Activated naive CD4-positive, alpha-beta T cell treated with anti-CD3 and anti-CD28 coated beads, Interleukin-2, amount 10 ng/mL, durations not matched to agents 7 days and 5 days (primary cell): ENCODE data around the gene FAM186B.
A peak's percentile ranks its signal among the peaks of the same experiment; 100 is the strongest.

Experiments
- CTCF ChIA-PET: fragments of 350-600 bp; sonication (Branson Sonifier 250); formaldehyde crosslinking; loops from one replicate; lab custom pipeline; 2021; ENCODE audit warnings: antibody characterized with exemption; lab: Charles Lee
- DNase-seq: peaks from one replicate; pipeline ENCODE4 v3.0.0-alpha.2; 2020
- H3K27ac Mint-ChIP-seq: one replicate; pipeline ENCODE4 v1.8.0; 2021; ENCODE audit warnings: mild to moderate bottlenecking, moderate library complexity, mixed read lengths
- H3K27me3 Mint-ChIP-seq: one replicate; pipeline ENCODE4 v1.8.0; 2021; ENCODE audit warnings: mild to moderate bottlenecking, mixed read lengths
- H3K36me3 Mint-ChIP-seq: one replicate; pipeline ENCODE4 v1.8.0; 2021; ENCODE audit warnings: mixed read lengths
- H3K4me1 Mint-ChIP-seq: one replicate; pipeline ENCODE4 v1.8.0; 2021; ENCODE audit warnings: mixed read lengths
- H3K4me3 Mint-ChIP-seq: one replicate; pipeline ENCODE4 v1.8.0; 2021; ENCODE audit warnings: mild to moderate bottlenecking, moderate library complexity, mixed read lengths
- H3K9me3 Mint-ChIP-seq: one replicate; pipeline ENCODE4 v1.8.0; 2021; ENCODE audit warnings: mixed read lengths

FAM186B gene

GRCh38 chr12:49555631-49556390, 49.6 kb downstream of the FAM186B start:
- Mint-ChIP-seq H3K27me3 (peaks cover 20% of the 10 kb centered on the region), H3K9me3 (no peaks in the 10 kb centered on the region), H3K27ac (no peak overlapping the region), H3K36me3 (peaks cover 20% of the 10 kb centered on the region), H3K4me1 (peaks cover 9% of the 10 kb centered on the region), H3K4me3 (no peak overlapping the region)
- peak; percentile 15 for DNase-seq
- CTCF ChIA-PET, result interaction anchor here (0.7 to 6.0 kb wide), 4 partner anchors 9 to 25 kb away, joined by 3 to 71 read pairs (median 22); no protein-coding TSS in a partner anchor

- Mint-ChIP-seq H3K4me1 (peaks cover 8% of the 10 kb centered on the region), H3K36me3 (peaks cover 12% of the 10 kb centered on the region), H3K27me3 (peaks cover 35% of the 10 kb centered on the region), H3K9me3 (no peaks in the 10 kb centered on the region), H3K27ac (no peak overlapping the region), H3K4me3 (no peak overlapping the region)
- CTCF ChIA-PET, result interaction anchor here (0.7 to 6.0 kb wide), 13 partner anchors 10 to 196 kb away, joined by 3 to 71 read pairs (median 4); partner anchors contain the start of gene PRPF40B
- no peak for DNase-seq
Measured at GRCh38 chr12:49554266-49554665, 51.2 kb downstream of the FAM186B start.

- H3K27me3 Mint-ChIP-seq, result peaks cover 42% of the 10 kb centered on the region
- no peak overlapping the region for H3K4me3 Mint-ChIP-seq
- peaks cover 7% of the 10 kb centered on the region for H3K36me3 Mint-ChIP-seq
- H3K4me1 Mint-ChIP-seq, result peaks cover 11% of the 10 kb centered on the region
- CTCF ChIA-PET, result interaction anchor here (0.7 to 6.0 kb wide), 13 partner anchors 11 to 196 kb away, joined by 3 to 71 read pairs (median 5); partner anchors contain the start of gene PRPF40B
- peak; percentile 41 for DNase-seq
- H3K27ac Mint-ChIP-seq, result no peak overlapping the region
- H3K9me3 Mint-ChIP-seq, result no peaks in the 10 kb centered on the region
Measured at GRCh38 chr12:49553512-49554088, 51.8 kb downstream of the FAM186B start.

- CTCF ChIA-PET, result interaction anchor here (0.7 to 6.0 kb wide), 13 partner anchors 11 to 195 kb away, joined by 3 to 71 read pairs (median 5); partner anchors contain the start of gene PRPF40B
- H3K27ac Mint-ChIP-seq, result no peak overlapping the region
- H3K9me3 Mint-ChIP-seq, result no peaks in the 10 kb centered on the region
- H3K4me1 Mint-ChIP-seq, result peaks cover 18% of the 10 kb centered on the region
- DNase-seq, result no peak
- H3K36me3 Mint-ChIP-seq, result peaks cover 7% of the 10 kb centered on the region
- peaks cover 49% of the 10 kb centered on the region for H3K27me3 Mint-ChIP-seq
- H3K4me3 Mint-ChIP-seq, result no peak overlapping the region
Measured at GRCh38 chr12:49552899-49553298, 52.5 kb downstream of the FAM186B start.

DNA sequence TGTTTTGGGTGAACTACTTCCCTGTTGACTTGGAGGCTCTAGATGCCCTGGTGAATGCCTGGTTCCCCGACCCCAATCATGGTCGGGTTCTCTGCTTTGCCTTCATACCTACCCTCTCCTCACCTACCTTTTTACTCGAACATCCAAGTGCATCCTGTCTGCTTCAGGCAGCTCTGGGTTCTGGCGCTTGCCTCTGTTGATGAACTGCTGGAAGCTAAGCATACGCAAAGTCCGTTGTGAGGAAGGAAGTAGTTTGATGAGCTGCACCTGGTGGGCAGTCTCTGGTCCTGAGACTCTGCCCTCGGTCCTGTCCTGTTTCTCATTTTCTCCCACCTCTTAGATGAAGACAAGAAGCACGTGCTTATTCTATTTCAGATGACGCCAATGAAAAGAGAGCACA, 53.0 kb downstream of the FAM186B start:
- no peak for DNase-seq
- H3K9me3 Mint-ChIP-seq, result no peaks in the 10 kb centered on the region
- CTCF ChIA-PET, result interaction anchor here (0.7 to 6.0 kb wide), 13 partner anchors 12 to 195 kb away, joined by 3 to 71 read pairs (median 5); partner anchors contain the start of gene PRPF40B
- H3K36me3 Mint-ChIP-seq, result peaks cover 7% of the 10 kb centered on the region
- no peak overlapping the region for H3K4me3 Mint-ChIP-seq
- peaks cover 18% of the 10 kb centered on the region for H3K4me1 Mint-ChIP-seq
- H3K27ac Mint-ChIP-seq, result no peak overlapping the region
- peaks cover 54% of the 10 kb centered on the region for H3K27me3 Mint-ChIP-seq

DNA sequence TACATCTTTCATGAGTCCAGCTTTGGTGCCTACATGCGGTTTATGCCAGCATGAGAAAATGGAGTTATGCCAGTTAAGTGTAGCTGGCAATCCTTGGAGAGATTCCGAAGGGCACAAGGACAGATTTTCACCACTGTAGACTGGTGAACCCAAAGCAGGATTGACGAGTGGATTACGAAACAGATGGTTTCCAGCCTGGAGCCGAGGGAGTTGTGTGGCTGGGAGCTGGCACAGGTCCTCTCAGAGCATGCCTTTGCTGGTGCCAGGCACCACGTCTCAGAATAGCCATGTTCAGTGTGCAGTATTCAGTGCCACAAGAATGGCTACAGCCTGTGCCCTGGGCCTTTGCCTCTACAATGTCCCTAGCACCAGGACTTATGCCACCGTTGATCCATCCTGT, 53.4 kb downstream of the FAM186B start:
- Mint-ChIP-seq H3K9me3 (no peaks in the 10 kb centered on the region), H3K36me3 (peaks cover 7% of the 10 kb centered on the region), H3K27ac (no peak overlapping the region), H3K4me1 (peaks cover 18% of the 10 kb centered on the region), H3K27me3 (peaks cover 58% of the 10 kb centered on the region), H3K4me3 (no peak overlapping the region)
- CTCF ChIA-PET, result interaction anchor here (0.7 to 6.0 kb wide), 7 partner anchors 13 to 194 kb away, joined by 3 to 71 read pairs (median 7); no protein-coding TSS in a partner anchor
- DNase-seq, result no peak

GRCh38 chr12:49550693-49551252, 54.7 kb downstream of the FAM186B start:
- CTCF ChIA-PET, result interaction anchor here (1.1 to 6.0 kb wide), 4 partner anchors 12 to 254 kb away, joined by 3 to 71 read pairs (median 4); no protein-coding TSS in a partner anchor
- H3K27me3 Mint-ChIP-seq, result peaks cover 70% of the 10 kb centered on the region
- H3K27ac Mint-ChIP-seq, result no peak overlapping the region
- no peaks in the 10 kb centered on the region for H3K36me3 Mint-ChIP-seq
- H3K4me3 Mint-ChIP-seq, result no peak overlapping the region
- H3K9me3 Mint-ChIP-seq, result no peaks in the 10 kb centered on the region
- DNase-seq, result no peak
- peaks cover 15% of the 10 kb centered on the region for H3K4me1 Mint-ChIP-seq

DNA sequence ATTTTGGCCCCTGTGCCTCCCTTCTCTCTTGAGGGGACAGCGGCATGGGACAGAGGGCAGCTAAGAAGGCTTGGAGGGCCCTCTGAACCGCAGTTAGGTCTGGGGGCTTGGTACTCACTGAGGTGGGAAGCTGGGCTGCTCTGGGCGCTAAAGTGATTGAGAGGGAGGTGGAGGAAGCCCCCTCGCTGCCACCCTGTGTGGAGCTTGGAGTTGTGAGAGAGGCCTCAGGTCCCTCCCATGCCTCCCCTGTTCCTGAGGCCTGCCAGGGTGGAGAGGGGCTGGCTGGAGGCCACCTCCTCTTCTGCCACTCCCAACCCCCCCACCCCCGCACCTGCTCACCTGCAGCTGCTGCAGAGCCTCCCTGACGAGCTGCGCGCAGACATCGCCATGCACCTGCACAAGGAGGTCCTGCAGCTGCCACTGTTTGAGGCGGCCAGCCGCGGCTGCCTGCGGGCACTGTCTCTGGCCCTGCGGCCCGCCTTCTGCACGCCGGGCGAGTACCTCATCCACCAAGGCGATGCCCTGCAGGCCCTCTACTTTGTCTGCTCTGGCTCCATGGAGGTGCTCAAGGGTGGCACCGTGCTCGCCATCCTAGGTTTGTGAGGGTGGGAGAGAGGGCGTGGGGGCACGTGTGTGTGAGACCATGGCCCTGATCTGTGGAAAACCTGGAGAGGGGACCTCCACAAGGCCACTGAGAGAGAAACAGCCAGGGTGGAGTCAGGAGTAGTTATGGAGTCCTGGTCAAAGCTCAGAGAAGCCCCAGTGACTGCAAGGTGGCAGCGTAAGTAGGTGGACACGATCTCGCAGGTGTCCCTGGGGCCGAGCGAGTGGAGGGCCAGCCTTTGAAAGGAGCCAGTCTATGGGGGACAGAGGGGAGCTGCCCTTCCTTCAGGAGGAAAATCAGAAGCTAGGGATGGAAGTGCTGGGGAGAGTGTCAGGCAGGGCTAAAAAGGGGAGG, 55.4 kb downstream of the FAM186B start:
- no peak overlapping the region for H3K27ac Mint-ChIP-seq
- DNase-seq, result no peak
- peaks cover 78% of the 10 kb centered on the region for H3K27me3 Mint-ChIP-seq
- H3K36me3 Mint-ChIP-seq, result no peaks in the 10 kb centered on the region
- no peak overlapping the region for H3K4me3 Mint-ChIP-seq
- peaks cover 17% of the 10 kb centered on the region for H3K4me1 Mint-ChIP-seq
- CTCF ChIA-PET, result interaction anchor here (1.1 to 6.0 kb wide), 4 partner anchors 13 to 253 kb away, joined by 3 to 71 read pairs (median 4); no protein-coding TSS in a partner anchor
- H3K9me3 Mint-ChIP-seq, result no peaks in the 10 kb centered on the region

DNA sequence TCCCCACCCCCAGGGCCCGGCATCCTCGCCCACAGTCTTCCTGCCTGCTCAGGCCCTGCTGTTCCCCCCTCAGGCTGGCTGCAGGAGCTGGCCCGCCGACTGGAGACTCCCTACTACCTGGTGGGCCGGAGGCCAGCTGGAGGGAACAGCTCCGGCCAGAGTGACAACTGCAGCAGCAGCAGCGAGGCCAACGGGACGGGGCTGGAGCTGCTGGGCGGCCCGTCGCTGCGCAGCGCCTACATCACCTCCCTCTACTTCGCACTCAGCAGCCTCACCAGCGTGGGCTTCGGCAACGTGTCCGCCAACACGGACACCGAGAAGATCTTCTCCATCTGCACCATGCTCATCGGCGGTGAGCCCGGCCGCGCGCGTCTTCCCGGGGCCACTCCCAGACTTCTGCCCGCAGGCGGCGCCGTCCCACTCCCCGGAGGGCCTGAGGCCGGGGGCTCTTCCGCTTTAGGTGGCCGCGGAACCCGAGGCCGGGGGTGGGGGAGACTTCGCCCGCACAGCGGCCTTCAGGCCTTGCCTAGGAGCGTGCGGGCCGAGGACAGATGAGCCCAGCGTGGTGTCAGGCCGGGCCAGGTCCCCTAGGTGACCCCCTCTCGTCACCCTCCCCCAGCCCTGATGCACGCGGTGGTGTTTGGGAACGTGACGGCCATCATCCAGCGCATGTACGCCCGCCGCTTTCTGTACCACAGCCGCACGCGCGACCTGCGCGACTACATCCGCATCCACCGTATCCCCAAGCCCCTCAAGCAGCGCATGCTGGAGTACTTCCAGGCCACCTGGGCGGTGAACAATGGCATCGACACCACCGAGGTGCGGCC, 56.4 kb downstream of the FAM186B start:
- H3K36me3 Mint-ChIP-seq, result no peaks in the 10 kb centered on the region
- peaks cover 88% of the 10 kb centered on the region for H3K27me3 Mint-ChIP-seq
- CTCF ChIA-PET, result interaction anchor here (1.3 kb wide), 2 partner anchors 32 to 252 kb away, joined by 3 to 5 read pairs; no protein-coding TSS in a partner anchor
- no peak overlapping the region for H3K27ac Mint-ChIP-seq
- DNase-seq, result peak; percentile 51
- no peaks in the 10 kb centered on the region for H3K9me3 Mint-ChIP-seq
- peak overlapping the region; percentile 65 for H3K4me3 Mint-ChIP-seq
- peaks cover 18% of the 10 kb centered on the region for H3K4me1 Mint-ChIP-seq

- H3K4me3 Mint-ChIP-seq, result peak overlapping the region; percentile 65
- H3K9me3 Mint-ChIP-seq, result no peaks in the 10 kb centered on the region
- peaks cover 20% of the 10 kb centered on the region for H3K4me1 Mint-ChIP-seq
- no peak for DNase-seq
- H3K27me3 Mint-ChIP-seq, result peaks cover 93% of the 10 kb centered on the region
- H3K36me3 Mint-ChIP-seq, result no peaks in the 10 kb centered on the region
- H3K27ac Mint-ChIP-seq, result no peak overlapping the region
- CTCF ChIA-PET, result interaction anchor here (1.3 kb wide), 1 partner anchor 33 kb away, joined by 5 read pairs; no protein-coding TSS in a partner anchor
Measured at GRCh38 chr12:49548481-49548821, 57.0 kb downstream of the FAM186B start.

GRCh38 chr12:49547090-49547690, 58.2 kb downstream of the FAM186B start:
- H3K27me3 Mint-ChIP-seq, result peaks cover 99% of the 10 kb centered on the region
- no peak for DNase-seq
- H3K4me1 Mint-ChIP-seq, result peaks cover 30% of the 10 kb centered on the region
- no peak overlapping the region for H3K27ac Mint-ChIP-seq
- no peaks in the 10 kb centered on the region for H3K36me3 Mint-ChIP-seq
- H3K9me3 Mint-ChIP-seq, result no peaks in the 10 kb centered on the region
- CTCF ChIA-PET, result interaction anchor here (1.5 kb wide), 1 partner anchor 189 kb away, joined by 4 read pairs; no protein-coding TSS in a partner anchor
- H3K4me3 Mint-ChIP-seq, result no peak overlapping the region

DNA sequence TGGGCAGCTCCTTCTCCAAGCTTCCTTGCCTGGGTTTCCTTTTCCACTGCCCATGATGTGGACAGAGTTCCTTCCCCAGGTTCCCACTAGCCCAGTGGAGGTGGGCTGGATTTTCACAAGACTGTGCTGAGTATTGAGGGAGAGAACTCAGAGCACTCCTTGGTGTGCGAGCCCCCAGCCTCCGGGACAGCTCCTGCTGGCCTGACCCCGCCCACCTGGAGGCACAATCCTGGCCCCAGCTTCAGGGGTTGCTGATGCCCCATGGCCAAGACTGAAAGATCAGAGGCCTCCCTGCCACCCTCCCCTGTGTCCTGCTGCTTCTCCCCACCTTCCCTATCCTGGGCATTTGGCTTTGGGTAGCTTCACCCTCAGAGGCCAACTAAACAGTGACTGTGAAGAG, 59.0 kb downstream of the FAM186B start:
- DNase-seq, result no peak
- H3K4me1 Mint-ChIP-seq, result peaks cover 36% of the 10 kb centered on the region
- no peaks in the 10 kb centered on the region for H3K36me3 Mint-ChIP-seq

More for the DNA sequence above, 59.0 kb downstream of the FAM186B start:
- Mint-ChIP-seq H3K4me3 (no peak overlapping the region), H3K9me3 (no peaks in the 10 kb centered on the region), H3K27me3 (peaks cover 99% of the 10 kb centered on the region), H3K27ac (no peak overlapping the region)
- CTCF ChIA-PET, result interaction anchor here (1.5 to 2.2 kb wide), 2 partner anchors 34 to 188 kb away, joined by 4 to 6 read pairs; no protein-coding TSS in a partner anchor
